DMS153 treated with DMSO at 0.1 percent for 48 hours (cell line): ENCODE results near the gene IL21R.
"Not testable (repeated sequence)": the region's sequence is repeated elsewhere in the genome, so short reads cannot be mapped to it uniquely, and the experiment has no call there.

Experiments used
- DNase-seq: peaks from one replicate; lab custom pipeline; 2025; ENCODE audit not compliant: unreplicated experiment; lab: John Stamatoyannopoulos, UW

Gene IL21R

GRCh38 chr16:27426423-27427408 is 24.7 kb downstream of the IL21R start:
- DNase-seq = no peak

- DNase-seq = no peak
Observed at GRCh38 chr16:27427538-27427937, 25.6 kb downstream of the IL21R start.

GRCh38 chr16:27428026-27428785 is 26.2 kb downstream of the IL21R start:
- no peak for DNase-seq

GRCh38 chr16:27429330-27429871 is 27.4 kb downstream of the IL21R start:
- DNase-seq = no peak

GRCh38 chr16:27429981-27430441 is 28.0 kb downstream of the IL21R start:
- DNase-seq = no peak

- DNase-seq = no peak
Observed at GRCh38 chr16:27430512-27430911, 28.5 kb downstream of the IL21R start.

GRCh38 chr16:27430923-27431484 is 29.0 kb downstream of the IL21R start:
- no peak for DNase-seq

GRCh38 chr16:27431773-27432532 is 30.0 kb downstream of the IL21R start:
- no peak for DNase-seq

- DNase-seq = no peak
Observed at GRCh38 chr16:27432558-27432957, 30.6 kb downstream of the IL21R start.

GRCh38 chr16:27433191-27433590 is 31.2 kb downstream of the IL21R start:
- DNase-seq = not testable (repeated sequence)

GRCh38 chr16:27433636-27434035 is 31.7 kb downstream of the IL21R start:
- no peak for DNase-seq

GRCh38 chr16:27434141-27435051 is 32.4 kb downstream of the IL21R start:
- DNase-seq = no peak

GRCh38 chr16:27435146-27435545 is 33.2 kb downstream of the IL21R start:
- DNase-seq = not testable (repeated sequence)

- no peak for DNase-seq
Observed at GRCh38 chr16:27436065-27436464, 34.1 kb downstream of the IL21R start.

GRCh38 chr16:27436921-27437650 is 35.1 kb downstream of the IL21R start:
- no peak for DNase-seq

GRCh38 chr16:27437946-27438345 is 36.0 kb downstream of the IL21R start:
- no peak for DNase-seq

GRCh38 chr16:27439271-27440018 is 37.5 kb downstream of the IL21R start:
- DNase-seq = no peak

GRCh38 chr16:27441276-27441675 is 39.3 kb downstream of the IL21R start:
- DNase-seq = no peak
